Prostate gland (tissue), 2 donors: ENCODE measurements around the gene UBL7. TPM values are rescaled to one million over a fixed set of nuclear protein-coding genes. Genes with fewer than 3 reads are reported as not detected.

Experiments used
- DNase-seq: peaks from one replicate; pipeline ENCODE4 v3.0.0-alpha.2; 2019; ENCODE audit warnings: low spot score
- H3K27ac ChIP-seq, 2 donors: fragments of 200-600 bp; sonication (generic); 2 replicates each; pipeline ENCODE4 v1.5.1; 2017 to 2019
- H3K27me3 ChIP-seq: fragments of 200-600 bp; sonication (generic); replicated peaks from 2 replicates; pipeline ENCODE4 v1.5.1; 2019; ENCODE audit not compliant: insufficient read depth
- H3K36me3 ChIP-seq, 2 donors: fragments of 200-600 bp; sonication (generic); 1 replicate in 1 of 2; 2 replicates in 1 of 2; pipeline versions ENCODE4 v1.5.1 to v1.8.1; 2017 to 2019
- H3K4me1 ChIP-seq: fragments of 200-600 bp; sonication (generic); replicated peaks from 2 replicates; pipeline ENCODE4 v1.5.1; 2019
- H3K4me3 ChIP-seq, 2 donors: fragments of 200-600 bp; sonication (generic); 2 replicates each; pipeline ENCODE4 v1.5.1; 2017 to 2019
- H3K9me3 ChIP-seq: fragments of 200-600 bp; sonication (generic); 2 replicates; pipeline ENCODE4 v1.5.1; 2017
- POLR2A ChIP-seq: fragments of 450-650 bp; IDR thresholded peaks from one replicate; pipeline ENCODE4 v1.6.1; 2016; ENCODE audit warnings: antibody characterized with exemption, mild to moderate bottlenecking
- POLR2AphosphoS5 ChIP-seq: sonication (generic); formaldehyde crosslinking; IDR thresholded peaks from one replicate; pipeline ENCODE4 v1.6.1; 2017; ENCODE audit warnings: antibody characterized with exemption
- WGBS: methylation state at CpG from one replicate; pipeline ENCODE4 v1.1.5; 2018; 5-methylcytosine and 5-hydroxymethylcytosine counted together
- intact Hi-C: fragments of 100-400 bp; cut with DNase I; formaldehyde crosslinking; loops from one replicate; pipeline ENCODE4 v1.14.2; 2022
- total RNA-seq, 2 donors: library from RNA; depleted of rRNA; stranded (reverse); fragments of >200 nt; gene quantifications; one replicate each; pipeline ENCODE4 v1.1.0, GENCODE V29; 2016
- TF ChIP-seq, protein P1 (sequence below), 4 experiments: fragments of 200-600 bp in 2 of 4; fragments of 450-650 bp in 2 of 4; sonication (generic) in 2 of 4; IDR thresholded peaks; 1 replicate in 3 of 4; 2 replicates in 1 of 4; pipeline ENCODE4 v1.5.1; 2016 to 2019; ENCODE audit warnings: antibody characterized with exemption in 4 of 4, mild to moderate bottlenecking in 2 of 4, moderate library complexity in 2 of 4

The UBL7 gene
- total RNA-seq, 2 donors from 2014 or later: 83.1 to 85.2 TPM

DNA sequence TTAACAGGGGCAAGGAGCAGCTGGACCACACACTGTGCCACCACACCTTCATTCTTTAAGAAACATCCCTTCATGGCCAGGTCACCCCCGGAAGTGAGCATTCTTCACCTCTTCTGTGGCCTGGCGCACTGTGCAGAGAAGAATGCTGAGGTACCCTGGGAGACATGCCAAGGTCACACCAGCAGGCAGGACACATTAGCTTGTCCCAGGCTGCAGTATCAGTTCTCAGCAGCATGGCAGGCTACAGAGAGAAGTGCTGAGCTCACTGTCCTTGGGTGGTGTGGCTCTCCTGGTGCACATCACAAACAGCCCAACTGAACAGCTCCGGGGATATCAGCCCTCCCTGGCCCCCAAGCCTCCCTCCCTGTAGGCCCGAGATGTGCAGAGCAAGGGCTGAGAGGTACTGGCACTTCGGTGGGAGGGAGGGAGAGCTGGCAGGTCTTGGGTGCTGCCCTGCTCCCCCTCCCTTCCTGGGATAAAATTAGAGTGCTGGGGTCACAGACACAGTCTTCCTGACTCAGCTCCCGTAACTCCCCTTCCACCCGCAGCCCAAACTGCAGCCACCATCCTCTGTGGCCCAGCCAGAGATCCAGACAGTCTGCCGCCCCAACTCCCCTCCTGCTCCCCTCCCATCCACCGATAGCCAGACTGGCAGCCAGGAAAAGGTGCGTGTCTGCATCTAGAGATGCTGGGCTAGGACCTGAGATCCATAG, 40.6 kb downstream of the UBL7 start:
- Histone ChIP-seq H3K4me1 (no peaks in the 10 kb centered on the region), H3K27me3 (no peaks in the 10 kb centered on the region), H3K4me3 (no peak overlapping the region), H3K27ac (no peak overlapping the region), H3K36me3 (no peaks in the 10 kb centered on the region), H3K9me3 (no peaks in the 10 kb centered on the region)
- intact Hi-C loops: no loop called here
- no peak for DNase-seq
- TF ChIP-seq, protein P1, sequence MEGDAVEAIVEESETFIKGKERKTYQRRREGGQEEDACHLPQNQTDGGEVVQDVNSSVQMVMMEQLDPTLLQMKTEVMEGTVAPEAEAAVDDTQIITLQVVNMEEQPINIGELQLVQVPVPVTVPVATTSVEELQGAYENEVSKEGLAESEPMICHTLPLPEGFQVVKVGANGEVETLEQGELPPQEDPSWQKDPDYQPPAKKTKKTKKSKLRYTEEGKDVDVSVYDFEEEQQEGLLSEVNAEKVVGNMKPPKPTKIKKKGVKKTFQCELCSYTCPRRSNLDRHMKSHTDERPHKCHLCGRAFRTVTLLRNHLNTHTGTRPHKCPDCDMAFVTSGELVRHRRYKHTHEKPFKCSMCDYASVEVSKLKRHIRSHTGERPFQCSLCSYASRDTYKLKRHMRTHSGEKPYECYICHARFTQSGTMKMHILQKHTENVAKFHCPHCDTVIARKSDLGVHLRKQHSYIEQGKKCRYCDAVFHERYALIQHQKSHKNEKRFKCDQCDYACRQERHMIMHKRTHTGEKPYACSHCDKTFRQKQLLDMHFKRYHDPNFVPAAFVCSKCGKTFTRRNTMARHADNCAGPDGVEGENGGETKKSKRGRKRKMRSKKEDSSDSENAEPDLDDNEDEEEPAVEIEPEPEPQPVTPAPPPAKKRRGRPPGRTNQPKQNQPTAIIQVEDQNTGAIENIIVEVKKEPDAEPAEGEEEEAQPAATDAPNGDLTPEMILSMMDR (IDR thresholded peaks at IDR 0.05): no peak
- TF ChIP-seq POLR2AphosphoS5 (no peak), POLR2A (no peak)
- 83% methylated on average over 10 of the region's 10 CpGs for WGBS

DNA sequence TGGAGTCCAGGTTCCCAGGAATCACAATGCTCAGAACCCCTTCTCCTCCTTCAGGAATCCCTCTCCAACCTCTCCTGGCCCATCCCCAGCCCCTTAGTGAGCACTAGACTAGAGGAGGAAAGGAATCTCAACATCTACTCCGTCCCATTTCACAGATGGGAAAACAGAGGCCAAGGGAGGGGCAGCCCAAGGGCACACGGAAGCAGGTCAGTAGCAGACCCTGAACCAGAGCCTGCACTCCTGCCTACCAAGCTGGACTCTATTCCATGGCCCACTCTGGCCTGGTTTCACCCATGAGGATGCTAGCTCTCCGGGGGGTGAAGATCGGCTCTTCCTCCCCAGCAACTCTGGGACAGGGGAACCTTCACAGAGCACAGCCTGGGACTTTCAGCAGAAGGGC, 41.5 kb downstream of the UBL7 start:
- no peak overlapping the region for H3K27ac ChIP-seq
- H3K4me3 ChIP-seq: no peak overlapping the region
- intact Hi-C loops: no loop called here
- H3K4me1 ChIP-seq: no peaks in the 10 kb centered on the region
- DNase-seq: no peak
- H3K9me3 ChIP-seq: no peaks in the 10 kb centered on the region
- no peaks in the 10 kb centered on the region for H3K27me3 ChIP-seq
- TF ChIP-seq, protein P1 (IDR thresholded peaks at IDR 0.05): no peak
- no peak for TF ChIP-seq POLR2AphosphoS5
- no peak for TF ChIP-seq POLR2A
- H3K36me3 ChIP-seq: no peaks in the 10 kb centered on the region
- WGBS: 88% methylated on average over 4 of the region's 4 CpGs

DNA sequence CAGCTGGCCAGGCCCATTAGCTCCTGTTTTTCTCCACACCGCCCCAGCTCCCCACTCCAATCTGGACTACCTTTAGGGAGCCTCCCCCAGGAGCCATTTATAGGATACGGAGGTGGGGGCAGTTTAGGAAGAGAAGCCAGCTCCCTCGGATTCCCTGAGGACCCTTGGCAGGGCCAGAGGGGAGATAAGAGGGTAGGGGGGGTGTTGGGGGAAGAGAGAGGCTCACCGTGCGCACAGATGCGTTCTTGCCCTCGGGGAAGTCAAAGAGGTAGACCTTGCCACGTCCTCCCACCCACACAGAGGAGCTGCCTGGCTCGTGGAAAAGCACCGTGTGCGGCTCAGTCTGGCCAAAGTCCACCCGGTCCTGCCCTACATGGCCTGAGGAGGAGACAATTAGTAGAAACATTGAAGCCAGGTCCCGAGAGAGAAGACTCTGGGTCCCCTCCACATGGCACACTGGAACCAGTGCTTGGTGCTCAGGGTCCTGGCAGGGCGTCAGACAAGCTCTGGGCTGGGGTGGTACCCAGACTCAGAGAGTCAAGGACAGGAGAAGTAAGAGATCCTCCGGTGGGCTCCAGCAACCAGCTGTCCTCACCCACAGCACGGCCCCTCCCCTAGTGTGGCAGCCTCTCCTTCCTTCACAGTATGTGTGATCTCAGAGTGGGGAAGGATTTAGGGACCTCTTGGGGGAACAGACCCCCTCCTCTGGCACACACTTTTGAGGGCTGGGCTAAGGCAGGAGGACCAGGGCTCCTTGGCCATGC, 42.2 kb downstream of the UBL7 start:
- WGBS: 58% methylated on average over 16 of the region's 16 CpGs

DNA sequence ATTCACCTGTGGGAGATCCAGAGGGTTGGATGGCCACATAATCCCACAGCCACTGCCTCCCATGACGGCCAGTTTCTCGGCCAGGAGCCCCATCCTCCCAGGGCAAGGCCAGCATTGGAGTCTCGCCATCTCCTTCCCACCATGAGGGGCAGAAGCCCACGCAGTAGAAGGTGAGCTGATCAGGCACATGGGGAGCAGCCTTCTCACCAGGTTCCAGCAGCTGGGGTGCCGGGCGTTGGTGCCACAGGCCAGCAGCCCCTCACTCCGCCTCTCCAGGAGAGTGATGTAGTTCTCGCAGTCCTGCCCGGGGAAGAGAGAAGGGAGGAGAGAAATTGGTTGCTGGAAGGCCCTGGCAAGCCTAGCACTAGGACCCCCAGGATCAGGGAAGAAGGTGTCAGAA, 43.3 kb downstream of the UBL7 start:
- Histone ChIP-seq H3K4me3 (no peak overlapping the region), H3K9me3 (no peaks in the 10 kb centered on the region), H3K27ac (no peak overlapping the region), H3K4me1 (no peaks in the 10 kb centered on the region), H3K27me3 (no peaks in the 10 kb centered on the region), H3K36me3 (no peaks in the 10 kb centered on the region)
- TF ChIP-seq, protein P1 (IDR thresholded peaks at IDR 0.05): no peak
- no peak for TF ChIP-seq POLR2AphosphoS5
- no peak for TF ChIP-seq POLR2A
- no peak for DNase-seq
- intact Hi-C loops: no loop called here
- 94% methylated on average over 9 of the region's 9 CpGs for WGBS

More for the DNA sequence above, 42.2 kb downstream of the UBL7 start:
- no peak overlapping the region for H3K4me3 ChIP-seq
- no peak overlapping the region for H3K27ac ChIP-seq
- TF ChIP-seq, protein P1 (IDR thresholded peaks at IDR 0.05): no peak
- TF ChIP-seq POLR2AphosphoS5: no peak
- no peak for TF ChIP-seq POLR2A
- intact Hi-C loops: no loop called here
- no peak for DNase-seq
- no peaks in the 10 kb centered on the region for H3K27me3 ChIP-seq
- no peaks in the 10 kb centered on the region for H3K4me1 ChIP-seq
- no peaks in the 10 kb centered on the region for H3K9me3 ChIP-seq
- no peaks in the 10 kb centered on the region for H3K36me3 ChIP-seq

DNA sequence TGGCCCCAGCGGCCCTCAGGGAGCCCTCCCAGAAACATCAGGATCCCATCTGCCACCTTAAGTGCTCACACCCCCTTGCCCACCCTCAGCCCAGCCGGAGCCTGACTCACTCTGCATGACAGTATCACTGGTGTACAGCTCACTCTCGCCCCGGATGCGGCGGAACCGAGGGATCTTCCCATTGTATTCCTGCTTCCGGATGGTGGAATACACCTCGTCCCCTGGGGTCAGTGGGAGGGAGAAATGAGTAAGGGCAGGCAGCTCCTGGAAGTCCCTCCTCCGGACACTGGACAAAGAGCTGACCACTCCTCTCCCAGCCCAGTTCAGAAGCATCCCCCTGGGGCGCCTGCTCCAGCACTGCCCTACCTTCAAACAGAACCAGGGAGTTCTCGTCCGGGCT, 43.7 kb downstream of the UBL7 start:
- Histone ChIP-seq H3K4me1 (no peaks in the 10 kb centered on the region), H3K4me3 (no peak overlapping the region), H3K27me3 (no peaks in the 10 kb centered on the region), H3K27ac (no peak overlapping the region), H3K9me3 (no peaks in the 10 kb centered on the region), H3K36me3 (no peaks in the 10 kb centered on the region)
- TF ChIP-seq, protein P1 (IDR thresholded peaks at IDR 0.05): no peak
- TF ChIP-seq POLR2AphosphoS5 (no peak), POLR2A (no peak)
- no peak for DNase-seq
- intact Hi-C loops: no loop called here
- WGBS: 95% methylated on average over 13 of the region's 13 CpGs
